Lower leg skin (tissue), 3 donors: ENCODE measurements around the gene KRTAP5-6.

Source experiments
- POLR2A ChIP-seq, 2 donors: fragments of 450-650 bp; IDR thresholded peaks; one replicate each; pipeline ENCODE4 v1.6.1; 2016 to 2017; ENCODE audit warnings: antibody characterized with exemption in 2 of 2, mild to moderate bottlenecking in 1 of 2, moderate library complexity in 1 of 2
- TF ChIP-seq, protein P1 (sequence below), 3 donors: fragments of 450-650 bp; IDR thresholded peaks; one replicate each; pipeline ENCODE4 v1.5.1; 2016; ENCODE audit warnings: antibody characterized with exemption in 3 of 3, mild to moderate bottlenecking in 3 of 3, moderate library complexity in 2 of 3

DNA sequence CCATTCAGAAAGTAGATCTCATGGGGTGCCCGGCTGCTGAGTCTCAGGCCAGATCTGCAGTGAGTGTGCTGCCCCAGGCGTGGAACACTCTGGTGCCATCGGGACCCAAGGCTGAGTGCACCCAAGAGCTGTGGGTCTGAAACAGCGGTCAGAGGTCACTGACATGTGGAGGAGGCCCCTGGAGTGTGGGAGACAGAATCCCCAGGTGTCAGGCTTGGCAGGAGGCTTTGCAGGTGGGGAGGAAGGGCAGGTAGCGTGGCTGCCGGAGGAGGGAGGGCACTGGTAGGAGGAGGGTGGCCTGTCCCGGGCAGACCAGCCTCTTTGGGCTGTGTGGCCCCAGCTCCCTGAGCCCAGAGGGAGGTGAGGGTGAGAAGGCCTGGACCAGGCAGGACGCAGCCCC is 31.7 kb upstream of the KRTAP5-6 start:
- TF ChIP-seq, protein P1, sequence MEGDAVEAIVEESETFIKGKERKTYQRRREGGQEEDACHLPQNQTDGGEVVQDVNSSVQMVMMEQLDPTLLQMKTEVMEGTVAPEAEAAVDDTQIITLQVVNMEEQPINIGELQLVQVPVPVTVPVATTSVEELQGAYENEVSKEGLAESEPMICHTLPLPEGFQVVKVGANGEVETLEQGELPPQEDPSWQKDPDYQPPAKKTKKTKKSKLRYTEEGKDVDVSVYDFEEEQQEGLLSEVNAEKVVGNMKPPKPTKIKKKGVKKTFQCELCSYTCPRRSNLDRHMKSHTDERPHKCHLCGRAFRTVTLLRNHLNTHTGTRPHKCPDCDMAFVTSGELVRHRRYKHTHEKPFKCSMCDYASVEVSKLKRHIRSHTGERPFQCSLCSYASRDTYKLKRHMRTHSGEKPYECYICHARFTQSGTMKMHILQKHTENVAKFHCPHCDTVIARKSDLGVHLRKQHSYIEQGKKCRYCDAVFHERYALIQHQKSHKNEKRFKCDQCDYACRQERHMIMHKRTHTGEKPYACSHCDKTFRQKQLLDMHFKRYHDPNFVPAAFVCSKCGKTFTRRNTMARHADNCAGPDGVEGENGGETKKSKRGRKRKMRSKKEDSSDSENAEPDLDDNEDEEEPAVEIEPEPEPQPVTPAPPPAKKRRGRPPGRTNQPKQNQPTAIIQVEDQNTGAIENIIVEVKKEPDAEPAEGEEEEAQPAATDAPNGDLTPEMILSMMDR (IDR thresholded peaks at IDR 0.05): no peak
- no peak for TF ChIP-seq POLR2A (IDR thresholded peaks at IDR 0.05)
